Panc1 (cell line): ENCODE measurements around the gene DSCAM. TPM values are rescaled to one million over a fixed set of nuclear protein-coding genes. Genes with fewer than 3 reads are reported as not detected.

Experiments used
- ATAC-seq: fragments of 200-7000 bp; cut with Tn5 transposase; 2 replicates; pipeline ENCODE4 v1.9.1; 2020; ENCODE audit warnings: mild to moderate bottlenecking, moderate library complexity
- BruUV-seq: library from RNA; stranded (reverse); fragments of 400-500 nt; replicated peaks from 2 replicates; lab custom pipeline; 2021; lab: Mats Ljungman, UMichigan
- CTCF ChIA-PET: fragments of 300-600 bp; sonication (Branson Sonifier 250); formaldehyde crosslinking; loops from one replicate; lab custom pipeline; 2022; ENCODE audit warnings: antibody characterized with exemption; lab: Charles Lee
- POLR2A ChIA-PET: fragments of 300-600 bp; sonication (Branson Sonifier 250); formaldehyde crosslinking; loops from one replicate; lab custom pipeline; 2022; ENCODE audit warnings: antibody characterized with exemption; lab: Charles Lee
- DNase-seq: peaks from one replicate; pipeline ENCODE4 v3.0.0-alpha.2; 2010; ENCODE audit warnings: low read depth, low spot score
- H3K27ac ChIP-seq: 2 replicates; pipeline ENCODE4 v1.5.1; 2011; ENCODE audit warnings: mild to moderate bottlenecking, low read length, inconsistent platforms
- H3K27me3 ChIP-seq: fragments of 200-500 bp; sonication (Bioruptor generic); 2 replicates; pipeline ENCODE4 v1.6.0; 2014; ENCODE audit warnings: low read length, inconsistent platforms; ENCODE audit not compliant: control insufficient read depth, insufficient read depth
- H3K36me3 ChIP-seq: fragments of 200-500 bp; sonication (Bioruptor generic); 2 replicates; pipeline ENCODE4 v1.5.1; 2014; ENCODE audit warnings: inconsistent platforms, mild to moderate bottlenecking, low read length, moderate library complexity; ENCODE audit not compliant: control insufficient read depth, insufficient read depth
- H3K4me1 ChIP-seq: 2 replicates; pipeline ENCODE4 v1.5.1; 2011; ENCODE audit warnings: inconsistent platforms, mild to moderate bottlenecking, low read length, moderate library complexity; ENCODE audit not compliant: control insufficient read depth, insufficient read depth
- H3K4me3 ChIP-seq, 2 experiments: 2 replicates each; pipeline ENCODE4 v1.5.1; 2011 to 2012; ENCODE audit warnings: low read depth in 2 of 2, low read length in 2 of 2, mild to moderate bottlenecking in 2 of 2, inconsistent platforms in 1 of 2, moderate library complexity in 1 of 2
- H3K9me3 ChIP-seq: fragments of 200-500 bp; sonication (Bioruptor generic); 2 replicates; pipeline ENCODE4 v1.5.1; 2014; ENCODE audit warnings: low read depth, mild to moderate bottlenecking, inconsistent platforms, low read length, moderate library complexity; ENCODE audit not compliant: control insufficient read depth, insufficient read depth
- CTCF ChIP-seq: fragments of 450-650 bp; IDR thresholded peaks from 2 replicates; pipeline ENCODE4 v1.5.1; 2017; ENCODE audit warnings: mild to moderate bottlenecking
- POLR2AphosphoS5 ChIP-seq: IDR thresholded peaks from 2 replicates; pipeline ENCODE4 v1.6.1; 2012; ENCODE audit warnings: mild to moderate bottlenecking, low read depth, low read length, moderate library complexity
- SIN3A ChIP-seq: IDR thresholded peaks from 2 replicates; pipeline ENCODE4 v1.6.1; 2012; ENCODE audit warnings: low read depth, mild to moderate bottlenecking, low read length, moderate library complexity, borderline replicate concordance; ENCODE audit not compliant: insufficient read depth
- TCF7L2 ChIP-seq: IDR thresholded peaks from 2 replicates; pipeline ENCODE4 v1.6.1; 2011; ENCODE audit warnings: mild to moderate bottlenecking, low read depth, low read length, inconsistent platforms
- in situ Hi-C: cut with HindIII; loops from 2 replicates; pipeline ENCODE4 v1.10.0; 2016; ENCODE audit warnings: low sequenced_read_pairs, low pct_unique_long_range_greater_than_20kb
- intact Hi-C: fragments of 100-400 bp; cut with micrococcal nuclease; formaldehyde crosslinking; loops from one replicate; pipeline ENCODE4 v1.10.0; 2022; ENCODE audit not compliant: unreplicated experiment
- total RNA-seq: library from RNA; stranded (reverse); gene quantifications from one replicate; pipeline ENCODE4 v1.2.1, GENCODE V29; 2021; ENCODE audit not compliant: unreplicated experiment
- TF ChIP-seq, protein P1 (sequence below), 2 experiments: IDR thresholded peaks; 2 replicates each; pipeline ENCODE4 v1.6.1; 2011 to 2012; ENCODE audit warnings: low read depth in 2 of 2, control low read depth in 1 of 2, low read length in 1 of 2, mild to moderate bottlenecking in 1 of 2, moderate library complexity in 1 of 2; ENCODE audit not compliant: insufficient read depth in 1 of 2

The DSCAM gene
- total RNA-seq, 1 experiment from 2014 or later: not detected

DNA sequence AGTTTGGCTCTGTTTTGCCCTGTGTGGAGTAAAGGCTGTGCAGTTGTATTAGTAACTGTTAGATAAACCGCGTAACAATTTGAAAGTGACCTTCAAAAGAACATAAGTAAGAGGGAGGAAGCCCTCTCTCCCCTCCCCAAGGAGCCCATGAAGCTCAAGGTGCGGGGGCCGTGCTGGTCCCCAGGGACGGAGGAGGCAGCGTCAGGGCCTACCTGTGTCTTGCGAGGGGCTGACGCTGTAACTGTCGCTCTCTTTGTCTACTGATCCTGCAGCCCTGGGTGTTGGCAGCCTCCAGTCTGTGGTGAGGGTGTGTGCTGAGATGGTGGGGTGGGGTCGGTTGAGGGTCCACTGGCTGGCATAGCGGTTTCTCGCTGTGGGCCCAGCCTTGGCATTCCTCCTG is 803.1 kb downstream of the DSCAM start:
- BruUV-seq: no TSS peak
- TF ChIP-seq, protein P1, sequence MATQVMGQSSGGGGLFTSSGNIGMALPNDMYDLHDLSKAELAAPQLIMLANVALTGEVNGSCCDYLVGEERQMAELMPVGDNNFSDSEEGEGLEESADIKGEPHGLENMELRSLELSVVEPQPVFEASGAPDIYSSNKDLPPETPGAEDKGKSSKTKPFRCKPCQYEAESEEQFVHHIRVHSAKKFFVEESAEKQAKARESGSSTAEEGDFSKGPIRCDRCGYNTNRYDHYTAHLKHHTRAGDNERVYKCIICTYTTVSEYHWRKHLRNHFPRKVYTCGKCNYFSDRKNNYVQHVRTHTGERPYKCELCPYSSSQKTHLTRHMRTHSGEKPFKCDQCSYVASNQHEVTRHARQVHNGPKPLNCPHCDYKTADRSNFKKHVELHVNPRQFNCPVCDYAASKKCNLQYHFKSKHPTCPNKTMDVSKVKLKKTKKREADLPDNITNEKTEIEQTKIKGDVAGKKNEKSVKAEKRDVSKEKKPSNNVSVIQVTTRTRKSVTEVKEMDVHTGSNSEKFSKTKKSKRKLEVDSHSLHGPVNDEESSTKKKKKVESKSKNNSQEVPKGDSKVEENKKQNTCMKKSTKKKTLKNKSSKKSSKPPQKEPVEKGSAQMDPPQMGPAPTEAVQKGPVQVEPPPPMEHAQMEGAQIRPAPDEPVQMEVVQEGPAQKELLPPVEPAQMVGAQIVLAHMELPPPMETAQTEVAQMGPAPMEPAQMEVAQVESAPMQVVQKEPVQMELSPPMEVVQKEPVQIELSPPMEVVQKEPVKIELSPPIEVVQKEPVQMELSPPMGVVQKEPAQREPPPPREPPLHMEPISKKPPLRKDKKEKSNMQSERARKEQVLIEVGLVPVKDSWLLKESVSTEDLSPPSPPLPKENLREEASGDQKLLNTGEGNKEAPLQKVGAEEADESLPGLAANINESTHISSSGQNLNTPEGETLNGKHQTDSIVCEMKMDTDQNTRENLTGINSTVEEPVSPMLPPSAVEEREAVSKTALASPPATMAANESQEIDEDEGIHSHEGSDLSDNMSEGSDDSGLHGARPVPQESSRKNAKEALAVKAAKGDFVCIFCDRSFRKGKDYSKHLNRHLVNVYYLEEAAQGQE (IDR thresholded peaks at IDR 0.05; ENCODE audit: insufficient read depth in 1 of 2, low read depth in 2 of 2, low read length in 1 of 2): no peak

GRCh38 chr21:40043423-40043822 is 803.5 kb downstream of the DSCAM start:
- Histone ChIP-seq H3K27ac (no peak overlapping the region), H3K4me1 (no peaks in the 10 kb centered on the region), H3K4me3 (no peak overlapping the region), H3K27me3 (no peaks in the 10 kb centered on the region), H3K9me3 (no peaks in the 10 kb centered on the region), H3K36me3 (no peaks in the 10 kb centered on the region)
- in situ Hi-C loops: no loop called here
- ChIA-PET CTCF (no interaction called here), POLR2A (no interaction called here)
- intact Hi-C loops: no loop called here
- BruUV-seq: no TSS peak
- ATAC-seq (no peak), DNase-seq (no peak)
- TF ChIP-seq POLR2AphosphoS5 (no peak), SIN3A (no peak), TCF7L2 (no peak), CTCF (no peak)
- TF ChIP-seq, protein P1 (IDR thresholded peaks at IDR 0.05; ENCODE audit: insufficient read depth in 1 of 2, low read depth in 2 of 2, low read length in 1 of 2): no peak

More for the DNA sequence above, 803.1 kb downstream of the DSCAM start:
- Histone ChIP-seq H3K27ac (no peak overlapping the region), H3K27me3 (no peaks in the 10 kb centered on the region), H3K9me3 (no peaks in the 10 kb centered on the region), H3K4me1 (no peaks in the 10 kb centered on the region), H3K4me3 (no peak overlapping the region), H3K36me3 (no peaks in the 10 kb centered on the region)
- in situ Hi-C loops: no loop called here
- intact Hi-C loops: no loop called here
- no peak for DNase-seq
- CTCF ChIA-PET: no interaction called here
- no peak for ATAC-seq
- POLR2A ChIA-PET: no interaction called here
